ENCODE data around the gene OR8G1.

OR8G1 gene

GRCh38 chr11:124240621-124241397, at the start of gene OR8G1:
OR8G1 (plus strand) TSS chr11:124241095; CDS start chr11:124249676, 8,581 bp downstream.
- POLR2A ChIA-PET = no interaction called here
- H3K9me3 ChIP-seq (ENCODE audit: control insufficient read depth, insufficient read depth, low read depth, low read length) = no peaks in the 10 kb centered on the region
- no peaks in the 10 kb centered on the region for H3K36me3 ChIP-seq (ENCODE audit: control insufficient read depth in 2 of 2, insufficient read depth in 1 of 2, low read length in 2 of 2)
- CTCF ChIA-PET = no interaction called here
- H3K4me3 ChIP-seq (ENCODE audit: low read depth, low read length) = no peak within 1 kb of the TSS
- H3K4me1 ChIP-seq (ENCODE audit: control insufficient read depth, insufficient read depth, low read length) = no peaks in the 10 kb centered on the region
- TF ChIP-seq, protein P1, sequence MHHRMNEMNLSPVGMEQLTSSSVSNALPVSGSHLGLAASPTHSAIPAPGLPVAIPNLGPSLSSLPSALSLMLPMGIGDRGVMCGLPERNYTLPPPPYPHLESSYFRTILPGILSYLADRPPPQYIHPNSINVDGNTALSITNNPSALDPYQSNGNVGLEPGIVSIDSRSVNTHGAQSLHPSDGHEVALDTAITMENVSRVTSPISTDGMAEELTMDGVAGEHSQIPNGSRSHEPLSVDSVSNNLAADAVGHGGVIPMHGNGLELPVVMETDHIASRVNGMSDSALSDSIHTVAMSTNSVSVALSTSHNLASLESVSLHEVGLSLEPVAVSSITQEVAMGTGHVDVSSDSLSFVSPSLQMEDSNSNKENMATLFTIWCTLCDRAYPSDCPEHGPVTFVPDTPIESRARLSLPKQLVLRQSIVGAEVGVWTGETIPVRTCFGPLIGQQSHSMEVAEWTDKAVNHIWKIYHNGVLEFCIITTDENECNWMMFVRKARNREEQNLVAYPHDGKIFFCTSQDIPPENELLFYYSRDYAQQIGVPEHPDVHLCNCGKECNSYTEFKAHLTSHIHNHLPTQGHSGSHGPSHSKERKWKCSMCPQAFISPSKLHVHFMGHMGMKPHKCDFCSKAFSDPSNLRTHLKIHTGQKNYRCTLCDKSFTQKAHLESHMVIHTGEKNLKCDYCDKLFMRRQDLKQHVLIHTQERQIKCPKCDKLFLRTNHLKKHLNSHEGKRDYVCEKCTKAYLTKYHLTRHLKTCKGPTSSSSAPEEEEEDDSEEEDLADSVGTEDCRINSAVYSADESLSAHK (tag by site-specific recombination; IDR thresholded peaks at IDR 0.05) = no peak
- TF ChIP-seq ZNF354C (tag by site-specific recombination; IDR thresholded peaks at IDR 0.05; ENCODE audit: borderline replicate concordance, low read depth) = no peak
- no peak for TF ChIP-seq KLF17 (tag by site-specific recombination; IDR thresholded peaks at IDR 0.05)
- no peak within 1 kb of the TSS for H3K27ac ChIP-seq (ENCODE audit: extremely low read depth, low read depth, low read length)

DNA sequence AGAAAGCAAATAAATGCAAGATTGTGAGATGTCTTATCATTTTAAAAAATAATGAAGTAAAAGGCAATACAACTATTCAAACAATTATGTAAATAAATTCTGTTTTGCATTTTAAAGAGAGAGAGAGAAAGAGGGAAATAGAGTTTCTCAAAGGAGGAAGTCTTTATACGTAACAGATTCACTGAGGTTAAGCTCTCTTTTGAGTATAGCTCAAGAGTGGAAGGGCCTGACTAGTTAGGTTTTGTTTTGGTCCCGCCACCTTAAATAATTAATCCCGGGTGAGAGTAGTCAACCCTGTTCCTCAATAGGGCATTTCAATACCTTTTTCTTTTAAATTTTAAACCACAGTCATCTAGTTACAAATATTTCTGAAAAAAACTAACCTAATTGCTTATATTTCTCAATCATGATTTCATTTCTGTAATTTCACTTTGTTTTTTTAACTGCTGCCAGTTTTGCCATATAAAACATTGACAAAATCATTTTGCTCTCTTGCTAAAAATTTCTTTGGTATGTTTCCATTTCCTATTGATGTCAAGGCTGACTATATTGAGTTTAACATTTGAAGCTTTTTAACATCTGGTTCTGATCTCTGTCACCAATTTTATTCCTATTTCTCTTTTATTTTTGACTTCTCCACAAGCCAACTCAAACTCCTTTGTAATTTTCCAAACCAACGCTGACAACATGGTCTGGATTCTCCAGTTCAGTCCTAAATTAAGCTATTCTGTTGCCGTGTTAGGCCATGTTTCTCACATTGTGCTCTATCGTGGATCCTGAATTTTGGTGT, 47.5 kb upstream of the OR8G1 start:
- H3K27ac ChIP-seq (ENCODE audit: extremely low read depth, low read depth, low read length) = no peak overlapping the region
- H3K36me3 ChIP-seq (ENCODE audit: control insufficient read depth in 2 of 2, insufficient read depth in 1 of 2, low read length in 2 of 2) = no peaks in the 10 kb centered on the region
- no peaks in the 10 kb centered on the region for H3K9me3 ChIP-seq (ENCODE audit: control insufficient read depth, insufficient read depth, low read depth, low read length)
- CTCF ChIA-PET = interaction anchor here (0.6 to 4.1 kb wide), 4 partner anchors 36 to 122 kb away, joined by 3 to 57 read pairs (median 5); no protein-coding TSS in a partner anchor
- POLR2A ChIA-PET = no interaction called here
- no peaks in the 10 kb centered on the region for H3K4me1 ChIP-seq (ENCODE audit: control insufficient read depth, insufficient read depth, low read length)
- TF ChIP-seq ZNF280D (tag by site-specific recombination; IDR thresholded peaks at IDR 0.05) (no peak), ZNF398 (tag by site-specific recombination; IDR thresholded peaks at IDR 0.05) (no peak)
- TF ChIP-seq, protein P2, sequence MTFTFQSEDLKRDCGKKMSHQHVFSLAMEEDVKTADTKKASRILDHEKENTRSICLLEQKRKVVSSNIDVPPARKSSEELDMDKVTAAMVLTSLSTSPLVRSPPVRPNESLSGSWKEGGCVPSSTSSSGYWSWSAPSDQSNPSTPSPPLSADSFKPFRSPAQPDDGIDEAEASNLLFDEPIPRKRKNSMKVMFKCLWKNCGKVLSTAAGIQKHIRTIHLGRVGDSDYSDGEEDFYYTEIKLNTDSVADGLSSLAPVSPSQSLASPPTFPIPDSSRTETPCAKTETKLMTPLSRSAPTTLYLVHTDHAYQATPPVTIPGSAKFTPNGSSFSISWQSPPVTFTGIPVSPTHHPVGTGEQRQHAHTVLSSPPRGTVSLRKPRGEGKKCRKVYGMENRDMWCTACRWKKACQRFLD (tag by site-specific recombination; IDR thresholded peaks at IDR 0.05) = no peak
- no peak overlapping the region for H3K4me3 ChIP-seq (ENCODE audit: low read depth, low read length)
